Measurements from ENCODE around the gene CHRNA4. TPM values are rescaled to one million over a fixed set of nuclear protein-coding genes. Genes with fewer than 3 reads are reported as not detected.

The CHRNA4 gene
- total and polyA plus RNA-seq, 3 donors from 2014 or later: 3.3 to 8.3 (median 7.4) TPM

- Histone ChIP-seq H3K4me3 (no peak overlapping the region), H3K4me1 (peaks cover 9% of the 10 kb centered on the region), H3K27ac (no peak overlapping the region), H3K36me3 (ENCODE audit: low read depth, missing control alignments) (no peaks in the 10 kb centered on the region), H3K27me3 (no peaks in the 10 kb centered on the region), H3K9me3 (no peaks in the 10 kb centered on the region)
- no peak for DNase-seq
- WGBS, 2 donors: 83 to 87% methylated on average over 9 to 12 of the region's 12 CpGs
- TF ChIP-seq CTCF (IDR thresholded peaks at IDR 0.05) (no peak), POLR2A (IDR thresholded peaks at IDR 0.05) (no peak)
- intact Hi-C loops (cut with DNase I; ENCODE audit: low total_unique reads): no loop called here
Observed at GRCh38 chr20:63351326-63351700, 9.8 kb downstream of the CHRNA4 start.

GRCh38 chr20:63350597-63351325, 10.4 kb downstream of the CHRNA4 start:
- H3K27me3 ChIP-seq: no peaks in the 10 kb centered on the region
- no peak for TF ChIP-seq CTCF (IDR thresholded peaks at IDR 0.05)
- peaks cover 15% of the 10 kb centered on the region for H3K4me1 ChIP-seq
- H3K27ac ChIP-seq: no peak overlapping the region
- no peak overlapping the region for H3K4me3 ChIP-seq
- no peaks in the 10 kb centered on the region for H3K9me3 ChIP-seq
- DNase-seq: no peak
- intact Hi-C loops (cut with DNase I; ENCODE audit: low total_unique reads): no loop called here
- WGBS, 2 donors: 86 to 88% methylated on average over 46 of the region's 46 CpGs
- no peaks in the 10 kb centered on the region for H3K36me3 ChIP-seq (ENCODE audit: low read depth, missing control alignments)

- H3K27me3 ChIP-seq: no peaks in the 10 kb centered on the region
- intact Hi-C loops (cut with DNase I; ENCODE audit: low total_unique reads): no loop called here
- no peak overlapping the region for H3K27ac ChIP-seq
- no peak for DNase-seq
- TF ChIP-seq POLR2A (IDR thresholded peaks at IDR 0.05) (no peak), CTCF (IDR thresholded peaks at IDR 0.05) (no peak)
- H3K4me3 ChIP-seq: no peak overlapping the region
- no peaks in the 10 kb centered on the region for H3K9me3 ChIP-seq
- no peaks in the 10 kb centered on the region for H3K36me3 ChIP-seq (ENCODE audit: low read depth, missing control alignments)
- 97 to 98% methylated on average over 21 to 32 of the region's 33 CpGs for WGBS, 2 donors
- peaks cover 18% of the 10 kb centered on the region for H3K4me1 ChIP-seq
Observed at GRCh38 chr20:63350196-63350595, 11.0 kb downstream of the CHRNA4 start.

- Histone ChIP-seq H3K36me3 (ENCODE audit: low read depth, missing control alignments) (no peaks in the 10 kb centered on the region), H3K27me3 (no peaks in the 10 kb centered on the region), H3K27ac (no peak overlapping the region), H3K4me3 (no peak overlapping the region), H3K9me3 (no peaks in the 10 kb centered on the region), H3K4me1 (peaks cover 23% of the 10 kb centered on the region)
- WGBS, 2 donors: 79 to 93% methylated on average over 14 to 29 of the region's 29 CpGs
- TF ChIP-seq CTCF (IDR thresholded peaks at IDR 0.05): no peak
- TF ChIP-seq POLR2A (IDR thresholded peaks at IDR 0.05): no peak
- DNase-seq: no peak
- intact Hi-C loops (cut with DNase I; ENCODE audit: low total_unique reads): no loop called here
Observed at GRCh38 chr20:63349516-63349895, 11.6 kb downstream of the CHRNA4 start.

All from testis (tissue), 3 donors.